A549 (cell line): ENCODE results near the gene DBH. TPM values are rescaled to one million over a fixed set of nuclear protein-coding genes. Genes with fewer than 3 reads are reported as not detected.

Source experiments
- ATAC-seq, 2 experiments: fragments of 200-7000 bp in 1 of 2; fragments of >200 bp in 1 of 2; cut with Nextera tagmentation in 1 of 2; cut with Tn5 transposase in 1 of 2; 3 replicates each; pipeline versions ENCODE4 v1.8.0 to v1.9.1; 2018 to 2020; ENCODE audit warnings: mild to moderate bottlenecking in 1 of 2, moderate library complexity in 1 of 2
- CTCF ChIA-PET: fragments of 300-600 bp; sonication (Branson Sonifier 250); formaldehyde crosslinking; extraction: SDS; loops from one replicate; lab custom pipeline; 2021; ENCODE audit warnings: antibody characterized with exemption, inconsistent platforms; lab: Yijun Ruan, JAX
- POLR2A ChIA-PET: fragments of 350-600 bp; formaldehyde crosslinking; extraction: SDS; loops from one replicate; lab custom pipeline; 2021; ENCODE audit warnings: antibody characterized with exemption, inconsistent platforms; lab: Yijun Ruan, JAX
- DNase-seq, 2 experiments: peaks; one replicate each; pipeline versions ENCODE4 v3.0.0 to v3.0.0-alpha.2; 2011 to 2016; ENCODE audit warnings: low read depth in 1 of 2, low spot score in 1 of 2
- FAIRE-seq: peaks from 2 replicates; lab custom pipeline; 2011; peaks lifted over from hg19 to GRCh38; lab: Jason Lieb, UNC
- H3K27ac ChIP-seq, 2 experiments: fragments of >200 bp; sonication (Bioruptor Twin); formaldehyde crosslinking; 3 replicates each; pipeline ENCODE4 v1.5.1; 2016 to 2017
- H3K4me1 ChIP-seq: fragments of >200 bp; sonication (Bioruptor Twin); formaldehyde crosslinking; 3 replicates; pipeline ENCODE4 v1.6.1; 2016
- H3K4me2 ChIP-seq: fragments of >200 bp; sonication (Bioruptor Twin); formaldehyde crosslinking; 3 replicates; pipeline ENCODE4 v1.6.1; 2016
- H3K4me3 ChIP-seq: fragments of >200 bp; sonication (Bioruptor Twin); formaldehyde crosslinking; 3 replicates; pipeline ENCODE4 v1.5.1; 2016
- H3K9me3 ChIP-seq: fragments of >200 bp; sonication (Bioruptor Twin); formaldehyde crosslinking; 3 replicates; pipeline ENCODE4 v1.6.1; 2016
- ATOH8 ChIP-seq: fragments of 250-450 bp; sonication (Bioruptor Pico); IDR thresholded peaks from 2 replicates; pipeline ENCODE4 v1.5.0; 2020; ENCODE audit warnings: low read depth, mild to moderate bottlenecking, moderate library complexity
- CBX8 ChIP-seq: fragments of 200-600 bp; sonication (generic); IDR thresholded peaks from 2 replicates; pipeline ENCODE4 v1.6.1; 2016
- CEBPB ChIP-seq, 2 experiments: fragments of >200 bp in 1 of 2; sonication (Bioruptor Twin) in 1 of 2; formaldehyde crosslinking in 1 of 2; IDR thresholded peaks; 2 replicates each; pipeline ENCODE4 v1.6.1; 2012 to 2016
- CTCF ChIP-seq: fragments of >200 bp; sonication (Bioruptor Twin); formaldehyde crosslinking; IDR thresholded peaks from 3 replicates; pipeline ENCODE4 v1.5.1; 2016
- GATA3 ChIP-seq: IDR thresholded peaks from 2 replicates; pipeline ENCODE4 v1.6.1; 2012; ENCODE audit warnings: borderline replicate concordance
- HMGXB4 ChIP-seq: fragments of 250-450 bp; sonication (Bioruptor Pico); IDR thresholded peaks from 2 replicates; pipeline ENCODE4 v1.5.0; 2021; ENCODE audit warnings: mild to moderate bottlenecking, moderate library complexity, borderline replicate concordance
- JUN ChIP-seq, 2 experiments: fragments of >200 bp; sonication (Bioruptor Twin); formaldehyde crosslinking; IDR thresholded peaks; 2 replicates in 1 of 2; 3 replicates in 1 of 2; pipeline ENCODE4 v1.6.1; 2016 to 2017
- JUNB ChIP-seq: fragments of >200 bp; sonication (Bioruptor Twin); formaldehyde crosslinking; IDR thresholded peaks from 2 replicates; pipeline ENCODE4 v1.6.1; 2016
- KDM5A ChIP-seq: fragments of 200-600 bp; sonication (generic); IDR thresholded peaks from 2 replicates; pipeline ENCODE4 v1.6.1; 2016; ENCODE audit warnings: antibody characterized with exemption, mild to moderate bottlenecking
- MAX ChIP-seq: IDR thresholded peaks from 2 replicates; pipeline ENCODE4 v1.6.1; 2012
- NFE2L2 ChIP-seq: fragments of 150-350 bp; conservative IDR thresholded peaks from 2 replicates; pipeline ENCODE4 v1.6.1; 2014; ENCODE audit warnings: low read length
- NR3C1 ChIP-seq: fragments of >200 bp; sonication (Bioruptor Twin); formaldehyde crosslinking; IDR thresholded peaks from 3 replicates; pipeline ENCODE4 v1.6.1; 2017
- PBX3 ChIP-seq: IDR thresholded peaks from 2 replicates; pipeline ENCODE4 v1.6.1; 2012
- POLR2A ChIP-seq: IDR thresholded peaks from 2 replicates; pipeline ENCODE4 v1.6.1; 2012; ENCODE audit warnings: mild to moderate bottlenecking, low read length
- POLR2AphosphoS2 ChIP-seq: conservative IDR thresholded peaks from 2 replicates; pipeline ENCODE4 v1.6.1; 2012; ENCODE audit warnings: low read length, improper control_type of control experiment, inconsistent platforms
- RARB ChIP-seq: fragments of 250-450 bp; sonication (Bioruptor Pico); IDR thresholded peaks from 2 replicates; pipeline ENCODE4 v1.8.0; 2021; ENCODE audit warnings: mild to moderate bottlenecking, moderate library complexity
- RCOR1 ChIP-seq: fragments of 150-350 bp; IDR thresholded peaks from 2 replicates; pipeline ENCODE4 v1.6.1; 2014; ENCODE audit warnings: antibody characterized with exemption, low read length, low read depth
- SMC3 ChIP-seq: fragments of >200 bp; sonication (Bioruptor Twin); formaldehyde crosslinking; IDR thresholded peaks from 3 replicates; pipeline ENCODE4 v1.6.1; 2018; ENCODE audit warnings: inconsistent platforms
- ZC3H11A ChIP-seq: fragments of 450-650 bp; IDR thresholded peaks from 2 replicates; pipeline ENCODE4 v1.6.1; 2014; ENCODE audit warnings: antibody characterized with exemption, mild to moderate bottlenecking
- ZFP36 ChIP-seq: fragments of 450-650 bp; IDR thresholded peaks from 2 replicates; pipeline ENCODE4 v1.6.1; 2014; ENCODE audit warnings: borderline replicate concordance; ENCODE audit not compliant: partially characterized antibody
- ZSCAN20 ChIP-seq: fragments of 250-450 bp; sonication (Bioruptor Pico); IDR thresholded peaks from 2 replicates; pipeline ENCODE4 v1.8.0; 2022; ENCODE audit warnings: mild to moderate bottlenecking, moderate library complexity
- WGBS: methylation state at CpG from one replicate; pipeline ENCODE4 v1.1.6; 2017; ENCODE audit errors: missing lambda C conversion rate; 5-methylcytosine and 5-hydroxymethylcytosine counted together
- polyA plus RNA-seq, 4 experiments: library from polyadenylated mRNA; depleted of rRNA in 3 of 4; stranded (reverse); fragments of >200 nt; fragmentation: RNase III in 1 of 4; extraction: RNeasy Plus Mini Kit Qiagen cat#74134 plus additional on column Dnase treatment in 1 of 4; gene quantifications; 2 replicates in 3 of 4; 3 replicates in 1 of 4; pipeline ENCODE4 v1.2.3, GENCODE V29; 2011 to 2017

Gene DBH
- polyA plus RNA-seq, 2 of the 4 experiments (the other 2 are of a cell fraction), result not detected

- Histone ChIP-seq H3K4me3 (no peak overlapping the region), H3K27ac (no peak overlapping the region), H3K4me2 (no peak overlapping the region), H3K4me1 (no peaks in the 10 kb centered on the region), H3K9me3 (no peaks in the 10 kb centered on the region)
- ChIA-PET POLR2A (no interaction called here), CTCF (no interaction called here)
- DNase-seq (no peak), ATAC-seq (no peak), FAIRE-seq (no peak)
- no peak for TF ChIP-seq KDM5A
- no peak for TF ChIP-seq ZSCAN20
- TF ChIP-seq POLR2A, result no peak
- TF ChIP-seq CBX8, result no peak
- TF ChIP-seq GATA3, result no peak
- TF ChIP-seq HMGXB4 (CRISPR knock-in tag), result no peak
- TF ChIP-seq MAX, result no peak
- no peak for TF ChIP-seq SMC3
- no peak for TF ChIP-seq ZFP36
- no peak for TF ChIP-seq RARB (CRISPR knock-in tag)
- TF ChIP-seq CEBPB (IDR thresholded peaks at IDR 0.05), result no peak
- 40% methylated on average over 15 of the region's 15 CpGs for WGBS
Observed at GRCh38 chr9:133707763-133708245, 71.6 kb downstream of the DBH start.

- Histone ChIP-seq H3K9me3 (no peaks in the 10 kb centered on the region), H3K4me1 (no peaks in the 10 kb centered on the region), H3K4me3 (no peak overlapping the region), H3K27ac (no peak overlapping the region), H3K4me2 (no peak overlapping the region)
- CTCF ChIA-PET, result interaction anchor here (1.5 kb wide), 1 partner anchor 10 kb away, joined by 5 read pairs; no protein-coding TSS in a partner anchor
- FAIRE-seq (no peak), ATAC-seq (no peak), DNase-seq (no peak)
- POLR2A ChIA-PET, result no interaction called here
- TF ChIP-seq POLR2AphosphoS2, result no peak
- no peak for TF ChIP-seq PBX3
- TF ChIP-seq NR3C1, result no peak
- TF ChIP-seq RCOR1, result no peak
- no peak for TF ChIP-seq ZC3H11A
- no peak for TF ChIP-seq NFE2L2
- TF ChIP-seq JUN (IDR thresholded peaks at IDR 0.05), result no peak
- no peak for TF ChIP-seq POLR2A
- no peak for TF ChIP-seq JUNB
- no peak for TF ChIP-seq KDM5A
- TF ChIP-seq ATOH8 (CRISPR knock-in tag), result no peak
- no peak for TF ChIP-seq CTCF
- WGBS, result 59% methylated on average over 21 of the region's 30 CpGs
Observed at GRCh38 chr9:133708246-133709014, 72.3 kb downstream of the DBH start.

Other genes starting within 250 kb of the DBH start
- 20.6 and 25.8 TPM in 2 replicates for gene REXO4, start 218.4 kb upstream of the DBH start, polyA plus RNA-seq (2011; rRNA removed)
- gene REXO4, start 218.4 kb upstream of the DBH start, polyA plus RNA-seq (2017; fragmentation: RNase III; extraction: RNeasy Plus Mini Kit Qiagen cat#74134 plus additional on column Dnase treatment), result 30.3 to 31.7 TPM (median 31.0 TPM) in 3 replicates
- 0.80 and 1.2 TPM in 2 replicates for gene ADAMTS13, start 214.0 kb upstream of the DBH start, polyA plus RNA-seq (2011; rRNA removed)
- 0.94 to 1.7 TPM (median 0.98 TPM) in 3 replicates for gene ADAMTS13, start 214.0 kb upstream of the DBH start, polyA plus RNA-seq (2017; fragmentation: RNase III; extraction: RNeasy Plus Mini Kit Qiagen cat#74134 plus additional on column Dnase treatment)
- gene CACFD1, start 176.4 kb upstream of the DBH start, polyA plus RNA-seq (2011; rRNA removed), result 6.2 and 8.0 TPM in 2 replicates
- 3.1 to 5.2 TPM (median 5.0 TPM) in 3 replicates for gene CACFD1, start 176.4 kb upstream of the DBH start, polyA plus RNA-seq (2017; fragmentation: RNase III; extraction: RNeasy Plus Mini Kit Qiagen cat#74134 plus additional on column Dnase treatment)
- 3.7 and 4.6 TPM in 2 replicates for gene SLC2A6, start 157.3 kb upstream of the DBH start, polyA plus RNA-seq (2011; rRNA removed)
- 15.4 to 21.2 TPM (median 20.5 TPM) in 3 replicates for gene SLC2A6, start 157.3 kb upstream of the DBH start, polyA plus RNA-seq (2017; fragmentation: RNase III; extraction: RNeasy Plus Mini Kit Qiagen cat#74134 plus additional on column Dnase treatment)
- gene MYMK, start 111.4 kb upstream of the DBH start, polyA plus RNA-seq (2011; rRNA removed), result not detected in 2 replicates
- gene MYMK, start 111.4 kb upstream of the DBH start, polyA plus RNA-seq (2017; fragmentation: RNase III; extraction: RNeasy Plus Mini Kit Qiagen cat#74134 plus additional on column Dnase treatment), result not detected in 3 replicates
- gene ADAMTSL2, start 101.7 kb upstream of the DBH start, polyA plus RNA-seq (2011; rRNA removed), result not detected in 2 replicates
- gene ADAMTSL2, start 101.7 kb upstream of the DBH start, polyA plus RNA-seq (2017; fragmentation: RNase III; extraction: RNeasy Plus Mini Kit Qiagen cat#74134 plus additional on column Dnase treatment), result not detected in 3 replicates
- gene FAM163B, start 27.0 kb upstream of the DBH start, polyA plus RNA-seq (2011; rRNA removed), result not detected in 2 replicates
- gene FAM163B, start 27.0 kb upstream of the DBH start, polyA plus RNA-seq (2017; fragmentation: RNase III; extraction: RNeasy Plus Mini Kit Qiagen cat#74134 plus additional on column Dnase treatment), result not detected in 3 replicates
- 0.08 and 0.09 TPM in 2 replicates for gene SARDH, start 102.0 kb downstream of the DBH start, polyA plus RNA-seq (2011; rRNA removed)
- 0.05 TPM in 1 of 3 replicates, not detected in the others for gene SARDH, start 102.0 kb downstream of the DBH start, polyA plus RNA-seq (2017; fragmentation: RNase III; extraction: RNeasy Plus Mini Kit Qiagen cat#74134 plus additional on column Dnase treatment)